Measurements from ENCODE around the gene HOXC10. TPM values are rescaled to one million over a fixed set of nuclear protein-coding genes. Genes with fewer than 3 reads are reported as not detected.
A peak's percentile ranks its signal among the peaks of the same experiment; 100 is the strongest.

Gene HOXC10
- total RNA-seq, 2 donors from 2014 or later, result not detected

GRCh38 chr12:53989227-53990113, 4.5 kb downstream of the HOXC10 start:
- WGBS, 2 experiments (ENCODE audit: insufficient coverage in 1 of 2, insufficient read length in 1 of 2), result 17 to 20% methylated on average over 20 to 27 of the region's 28 CpGs
- Histone ChIP-seq H3K4me3 (ENCODE audit: low read length) (no peak overlapping the region), H3K27ac (ENCODE audit: low read depth, low read length) (no peak overlapping the region), H3K27me3 (ENCODE audit: control insufficient read depth, insufficient read depth, low read length, poor library complexity, severe bottlenecking) (peaks cover 100% of the 10 kb centered on the region), H3K4me1 (ENCODE audit: control insufficient read depth, insufficient read depth, low read length) (no peaks in the 10 kb centered on the region), H3K9ac (ENCODE audit: extremely low read depth, low read length, poor library complexity, severe bottlenecking) (no peak overlapping the region), H3K9me3 (ENCODE audit: control insufficient read depth, low read length) (peaks cover 8% of the 10 kb centered on the region), H3K36me3 (ENCODE audit: control insufficient read depth, insufficient read depth, low read length) (no peaks in the 10 kb centered on the region)
- no peaks in the 10 kb centered on the region for H3K4me1 Mint-ChIP-seq
- H3K27me3 Mint-ChIP-seq (ENCODE audit: insufficient read depth), result peaks cover 100% of the 10 kb centered on the region
- DNase-seq, result no peak
- H3K4me3 Mint-ChIP-seq, result no peak overlapping the region
- H3K36me3 Mint-ChIP-seq (ENCODE audit: low read depth), result no peaks in the 10 kb centered on the region
- TF ChIP-seq CTCF (conservative IDR thresholded peaks at IDR 0.05), result peak; percentile 63
- H3K9me3 Mint-ChIP-seq, result peaks cover 11% of the 10 kb centered on the region
- H3K27ac Mint-ChIP-seq, result no peak overlapping the region

DNA sequence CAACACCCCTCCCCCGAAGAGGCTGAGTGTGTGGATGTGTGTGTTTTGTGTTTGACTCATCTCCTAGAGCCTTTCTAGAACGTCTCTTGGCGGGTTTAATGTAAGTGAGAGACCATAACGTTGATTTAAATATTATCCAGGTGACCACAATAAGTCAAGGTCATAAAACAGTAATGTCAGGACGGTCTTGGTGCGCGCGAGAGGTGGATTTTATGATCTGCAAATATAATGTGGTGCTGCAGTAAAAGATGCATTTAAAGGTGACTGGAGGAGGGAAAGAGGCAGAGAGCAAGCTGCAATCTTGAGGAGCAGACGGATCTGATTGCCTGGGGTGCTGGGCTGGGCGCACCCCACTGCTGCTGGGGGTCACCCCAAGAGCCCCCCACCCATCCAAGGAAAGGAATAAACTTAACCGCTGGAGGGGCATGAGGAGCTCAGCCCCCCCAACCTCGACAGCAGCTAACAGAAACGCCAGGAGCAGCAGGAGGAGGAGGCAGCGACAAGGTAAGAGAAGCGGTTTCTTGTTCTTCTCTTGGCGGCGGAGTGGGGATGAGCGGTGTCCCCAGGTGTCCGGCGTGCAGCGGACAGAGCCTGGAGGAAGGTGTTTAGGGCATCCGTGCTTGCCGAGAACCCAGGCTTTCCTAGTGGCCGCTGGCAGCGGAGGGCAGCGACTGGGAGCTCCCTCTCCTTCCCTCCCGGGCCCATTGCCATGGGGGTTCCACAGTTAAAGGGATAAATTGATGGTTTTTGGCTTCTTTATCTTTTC, 5.5 kb downstream of the HOXC10 start:
- H3K9me3 Mint-ChIP-seq, result peaks cover 5% of the 10 kb centered on the region
- 22 to 35% methylated on average over 10 to 27 of the region's 27 CpGs for WGBS, 2 experiments (ENCODE audit: insufficient coverage in 1 of 2, insufficient read length in 1 of 2)
- peaks cover 100% of the 10 kb centered on the region for H3K27me3 Mint-ChIP-seq (ENCODE audit: insufficient read depth)
- no peak overlapping the region for H3K27ac Mint-ChIP-seq
- Histone ChIP-seq H3K27me3 (ENCODE audit: control insufficient read depth, insufficient read depth, low read length, poor library complexity, severe bottlenecking) (peaks cover 100% of the 10 kb centered on the region), H3K9me3 (ENCODE audit: control insufficient read depth, low read length) (peaks cover 2% of the 10 kb centered on the region), H3K4me1 (ENCODE audit: control insufficient read depth, insufficient read depth, low read length) (no peaks in the 10 kb centered on the region), H3K36me3 (ENCODE audit: control insufficient read depth, insufficient read depth, low read length) (no peaks in the 10 kb centered on the region), H3K27ac (ENCODE audit: low read depth, low read length) (no peak overlapping the region), H3K9ac (ENCODE audit: extremely low read depth, low read length, poor library complexity, severe bottlenecking) (no peak overlapping the region), H3K4me3 (ENCODE audit: low read length) (no peak overlapping the region)
- DNase-seq, result no peak
- peaks cover 3% of the 10 kb centered on the region for H3K4me1 Mint-ChIP-seq
- no peak for TF ChIP-seq CTCF (conservative IDR thresholded peaks at IDR 0.05)
- H3K4me3 Mint-ChIP-seq, result no peak overlapping the region
- H3K36me3 Mint-ChIP-seq (ENCODE audit: low read depth), result no peaks in the 10 kb centered on the region

DNA sequence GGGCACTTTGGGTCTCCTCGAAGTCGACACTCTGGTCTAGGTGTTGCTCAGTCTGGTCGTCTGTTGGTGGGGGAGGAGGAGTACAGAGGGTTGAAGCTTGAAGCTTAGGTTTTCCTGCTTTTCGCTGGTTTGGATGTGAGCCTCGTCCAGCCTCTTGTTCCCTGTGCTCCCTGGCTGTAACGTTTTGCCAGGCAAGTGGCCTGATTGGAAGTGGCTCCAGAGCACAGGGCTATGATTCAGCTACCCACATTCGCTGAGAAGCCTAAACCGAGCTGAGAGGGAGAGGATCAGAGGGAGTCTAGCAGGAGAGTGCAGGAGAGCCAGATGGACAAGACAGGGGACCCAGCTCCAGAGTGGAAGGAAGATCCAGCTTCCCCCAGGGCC, 6.1 kb downstream of the HOXC10 start:
- no peak for DNase-seq

More for the DNA sequence above, 6.1 kb downstream of the HOXC10 start:
- Mint-ChIP-seq H3K36me3 (ENCODE audit: low read depth) (no peaks in the 10 kb centered on the region), H3K9me3 (peaks cover 2% of the 10 kb centered on the region), H3K27ac (no peak overlapping the region), H3K27me3 (ENCODE audit: insufficient read depth) (peaks cover 100% of the 10 kb centered on the region), H3K4me3 (no peak overlapping the region), H3K4me1 (peaks cover 3% of the 10 kb centered on the region)
- 0 to 8% methylated on average over 2 to 8 of the region's 8 CpGs for WGBS, 2 experiments (ENCODE audit: insufficient coverage in 1 of 2, insufficient read length in 1 of 2)
- no peak for TF ChIP-seq CTCF (conservative IDR thresholded peaks at IDR 0.05)
- H3K4me3 ChIP-seq (ENCODE audit: low read length), result no peak overlapping the region
- no peak overlapping the region for H3K27ac ChIP-seq (ENCODE audit: low read depth, low read length)
- H3K27me3 ChIP-seq (ENCODE audit: control insufficient read depth, insufficient read depth, low read length, poor library complexity, severe bottlenecking), result peaks cover 100% of the 10 kb centered on the region
- H3K4me1 ChIP-seq (ENCODE audit: control insufficient read depth, insufficient read depth, low read length), result no peaks in the 10 kb centered on the region
- no peaks in the 10 kb centered on the region for H3K36me3 ChIP-seq (ENCODE audit: control insufficient read depth, insufficient read depth, low read length)
- H3K9ac ChIP-seq (ENCODE audit: extremely low read depth, low read length, poor library complexity, severe bottlenecking), result no peak overlapping the region
- no peaks in the 10 kb centered on the region for H3K9me3 ChIP-seq (ENCODE audit: control insufficient read depth, low read length)
